Osteoblast (primary cell): Measurements from ENCODE around the gene RPL6. TPM values are rescaled to one million over a fixed set of nuclear protein-coding genes. Genes with fewer than 3 reads are reported as not detected.
"Not testable (repeated sequence)": the region's sequence is repeated elsewhere in the genome, so short reads cannot be mapped to it uniquely, and the experiment has no call there.

ENCODE experiments used
- DNase-seq: peaks from one replicate; pipeline ENCODE4 v3.0.0; 2011; ENCODE audit warnings: low spot score, mixed read lengths; ENCODE audit not compliant: insufficient read length; ENCODE audit errors: missing footprints
- H2AFZ ChIP-seq: 2 replicates; pipeline ENCODE4 v1.6.0; 2011; ENCODE audit warnings: mild to moderate bottlenecking, low read length
- H3K27ac ChIP-seq: 2 replicates; pipeline ENCODE4 v1.5.1; 2011; ENCODE audit warnings: mild to moderate bottlenecking, low read depth, low read length, moderate library complexity
- H3K27me3 ChIP-seq: 2 replicates; pipeline ENCODE4 v1.6.0; 2012; ENCODE audit warnings: mild to moderate bottlenecking, control low read depth, inconsistent platforms, low read length, moderate library complexity; ENCODE audit not compliant: insufficient read depth
- H3K36me3 ChIP-seq: 2 replicates; pipeline ENCODE4 v1.5.1; 2011; ENCODE audit warnings: mild to moderate bottlenecking, low read length, control low read depth, moderate library complexity; ENCODE audit not compliant: insufficient read depth
- H3K4me1 ChIP-seq: 2 replicates; pipeline ENCODE4 v1.5.1; 2011; ENCODE audit warnings: mild to moderate bottlenecking, low read length, control low read depth, moderate library complexity; ENCODE audit not compliant: insufficient read depth
- H3K4me2 ChIP-seq: 2 replicates; pipeline ENCODE4 v1.6.0; 2011; ENCODE audit warnings: mild to moderate bottlenecking, low read length; ENCODE audit not compliant: insufficient read depth
- H3K4me3 ChIP-seq: fragments of 200-600 bp; sonication (generic); 3 replicates; pipeline ENCODE4 v1.5.1; 2012; ENCODE audit warnings: mild to moderate bottlenecking, low read length, inconsistent platforms; ENCODE audit not compliant: insufficient read depth
- H3K79me2 ChIP-seq: 2 replicates; pipeline ENCODE4 v1.6.0; 2012; ENCODE audit warnings: mild to moderate bottlenecking, low read length, control low read depth, inconsistent platforms; ENCODE audit not compliant: insufficient read depth
- H3K9me3 ChIP-seq: 2 replicates; pipeline ENCODE4 v1.5.1; 2011; ENCODE audit warnings: low read depth, low read length, control low read depth
- H4K20me1 ChIP-seq: 2 replicates; pipeline ENCODE4 v1.6.0; 2012; ENCODE audit warnings: mild to moderate bottlenecking, low read length, control low read depth; ENCODE audit not compliant: insufficient read depth
- total RNA-seq: library from RNA; depleted of rRNA; stranded (reverse); fragments of >200 nt; gene quantifications from 2 replicates; pipeline ENCODE4 v1.2.3, GENCODE V29; 2012
- TF ChIP-seq, protein P1 (sequence below): IDR thresholded peaks from 2 replicates; pipeline ENCODE4 v1.5.1; 2011; ENCODE audit warnings: mild to moderate bottlenecking, low read depth, low read length, moderate library complexity; ENCODE audit errors: extremely low read depth

The RPL6 gene
- total RNA-seq, 1 donor = 918 TPM

DNA sequence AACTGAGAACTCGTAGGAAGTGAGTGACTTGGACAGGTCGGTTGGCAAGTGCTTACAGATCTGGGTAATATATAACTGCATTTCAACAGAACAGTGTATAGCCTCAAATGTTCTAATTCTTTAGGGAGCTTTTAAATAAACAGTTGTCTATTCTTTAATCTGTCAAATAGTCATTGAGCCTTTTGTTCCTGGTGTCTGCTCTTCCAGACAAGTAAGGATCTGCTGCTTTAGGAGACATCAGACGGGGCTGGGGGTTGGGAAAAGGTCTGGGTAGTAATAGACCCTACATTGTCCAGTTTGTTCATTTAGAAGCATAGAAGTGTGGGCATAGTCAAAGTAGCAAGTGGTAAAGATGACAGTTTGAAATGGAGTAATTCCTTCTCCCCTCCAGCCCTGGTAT is 11.3 kb upstream of the RPL6 start:
- H3K4me1 ChIP-seq = peaks cover 26% of the 10 kb centered on the region
- H4K20me1 ChIP-seq = peaks cover 48% of the 10 kb centered on the region
- H3K4me2 ChIP-seq = peak overlapping the region; percentile 26
- DNase-seq = peak; percentile 2
- H3K27me3 ChIP-seq = no peaks in the 10 kb centered on the region
- no peak overlapping the region for H2AFZ ChIP-seq
- H3K9me3 ChIP-seq = no peaks in the 10 kb centered on the region
- H3K27ac ChIP-seq = no peak overlapping the region
- H3K4me3 ChIP-seq = no peak overlapping the region
- peaks cover 70% of the 10 kb centered on the region for H3K79me2 ChIP-seq
- peaks cover 6% of the 10 kb centered on the region for H3K36me3 ChIP-seq
- TF ChIP-seq, protein P1, sequence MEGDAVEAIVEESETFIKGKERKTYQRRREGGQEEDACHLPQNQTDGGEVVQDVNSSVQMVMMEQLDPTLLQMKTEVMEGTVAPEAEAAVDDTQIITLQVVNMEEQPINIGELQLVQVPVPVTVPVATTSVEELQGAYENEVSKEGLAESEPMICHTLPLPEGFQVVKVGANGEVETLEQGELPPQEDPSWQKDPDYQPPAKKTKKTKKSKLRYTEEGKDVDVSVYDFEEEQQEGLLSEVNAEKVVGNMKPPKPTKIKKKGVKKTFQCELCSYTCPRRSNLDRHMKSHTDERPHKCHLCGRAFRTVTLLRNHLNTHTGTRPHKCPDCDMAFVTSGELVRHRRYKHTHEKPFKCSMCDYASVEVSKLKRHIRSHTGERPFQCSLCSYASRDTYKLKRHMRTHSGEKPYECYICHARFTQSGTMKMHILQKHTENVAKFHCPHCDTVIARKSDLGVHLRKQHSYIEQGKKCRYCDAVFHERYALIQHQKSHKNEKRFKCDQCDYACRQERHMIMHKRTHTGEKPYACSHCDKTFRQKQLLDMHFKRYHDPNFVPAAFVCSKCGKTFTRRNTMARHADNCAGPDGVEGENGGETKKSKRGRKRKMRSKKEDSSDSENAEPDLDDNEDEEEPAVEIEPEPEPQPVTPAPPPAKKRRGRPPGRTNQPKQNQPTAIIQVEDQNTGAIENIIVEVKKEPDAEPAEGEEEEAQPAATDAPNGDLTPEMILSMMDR = no peak

DNA sequence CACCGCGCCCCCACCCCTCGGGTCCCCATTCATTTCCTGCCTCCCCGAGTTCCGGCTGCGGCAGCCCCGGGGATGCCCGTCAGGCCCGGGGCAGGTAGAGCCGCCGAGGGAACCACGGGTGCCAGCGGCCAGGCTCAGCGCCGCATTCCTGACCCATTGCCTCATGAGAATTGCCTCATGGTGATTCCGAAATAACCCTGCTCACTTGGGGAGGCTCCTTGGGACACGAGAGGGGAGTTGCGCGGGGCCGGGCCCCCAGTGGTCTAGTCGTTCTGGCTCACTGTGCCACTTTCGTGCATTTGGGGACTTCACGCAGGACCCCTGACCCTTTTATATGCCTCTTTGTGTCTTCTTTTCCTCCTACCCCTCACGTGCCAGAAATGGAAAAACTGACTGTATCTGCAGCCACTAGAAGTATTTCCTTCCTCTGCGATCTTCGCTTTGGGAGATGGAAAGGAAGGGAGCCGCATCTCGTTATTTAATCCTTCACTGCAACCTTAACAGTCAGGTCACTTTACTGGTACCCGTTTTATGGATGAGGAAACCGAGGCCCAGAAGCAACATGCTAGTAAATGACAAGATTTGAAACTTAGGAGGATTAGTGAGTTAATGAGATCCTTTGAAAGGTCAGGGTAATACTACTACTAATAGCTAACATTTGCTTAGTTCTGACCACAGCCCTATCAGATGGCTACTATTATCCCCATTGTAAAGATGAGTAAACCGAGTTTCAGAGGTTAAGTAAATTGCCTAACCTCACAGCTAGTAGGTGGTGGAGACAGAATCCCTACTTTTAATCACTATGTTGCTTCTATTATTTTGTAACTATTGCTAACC is 10.1 kb upstream of the RPL6 start:
- Histone ChIP-seq H3K4me1 (peaks cover 26% of the 10 kb centered on the region), H2AFZ (peak overlapping the region; percentile 69), H3K27ac (peak overlapping the region; percentile 98), H3K4me2 (peak overlapping the region; percentile 88), H3K79me2 (peaks cover 57% of the 10 kb centered on the region), H3K9me3 (no peaks in the 10 kb centered on the region), H4K20me1 (peaks cover 42% of the 10 kb centered on the region), H3K27me3 (no peaks in the 10 kb centered on the region), H3K36me3 (peaks cover 6% of the 10 kb centered on the region), H3K4me3 (peak overlapping the region; percentile 95)
- TF ChIP-seq, protein P1 = no peak
- DNase-seq = peak; percentile 92

DNA sequence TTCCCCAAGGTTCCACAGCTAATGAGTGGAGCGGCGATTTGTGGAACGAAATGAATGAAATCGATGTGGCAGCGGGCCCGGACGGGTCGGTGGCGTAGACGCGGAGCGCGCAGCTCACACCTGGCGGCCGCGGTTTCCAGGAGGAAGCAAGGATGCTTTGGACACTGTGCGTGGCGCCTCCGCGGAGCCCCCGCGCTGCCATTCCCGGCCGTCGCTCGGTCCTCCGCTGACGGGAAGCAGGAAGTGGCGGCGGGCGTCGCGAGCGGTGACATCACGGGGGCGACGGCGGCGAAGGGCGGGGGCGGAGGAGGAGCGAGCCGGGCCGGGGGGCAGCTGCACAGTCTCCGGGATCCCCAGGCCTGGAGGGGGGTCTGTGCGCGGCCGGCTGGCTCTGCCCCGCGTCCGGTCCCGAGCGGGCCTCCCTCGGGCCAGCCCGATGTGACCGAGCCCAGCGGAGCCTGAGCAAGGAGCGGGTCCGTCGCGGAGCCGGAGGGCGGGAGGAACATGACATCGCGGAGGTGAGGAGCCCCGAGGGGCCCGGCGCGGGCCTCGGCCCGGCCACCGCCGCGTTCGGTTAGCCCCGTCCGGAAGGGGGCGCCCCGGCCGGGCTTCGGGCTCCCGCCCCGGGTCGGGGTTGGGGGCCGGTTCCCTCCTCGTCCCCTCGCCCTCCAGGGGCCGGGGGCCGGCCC is 9.3 kb upstream of the RPL6 start, which contains the start of gene PTPN11:
Gene PTPN11 (plus strand): TSS at position 340 of the 689 bp plus-strand sequence. CDS start 165 bp downstream, at position 505.
- DNase-seq = peak; percentile 97
- H3K27me3 ChIP-seq = no peaks in the 10 kb centered on the region
- peak within 1 kb of the TSS; percentile 98 for H3K27ac ChIP-seq
- H3K79me2 ChIP-seq = peaks cover 50% of the 10 kb centered on the region
- peak within 1 kb of the TSS; percentile 90 for H2AFZ ChIP-seq
- peaks cover 35% of the 10 kb centered on the region for H4K20me1 ChIP-seq
- TF ChIP-seq, protein P1 = peak; percentile 27
- peaks cover 6% of the 10 kb centered on the region for H3K36me3 ChIP-seq
- peaks cover 26% of the 10 kb centered on the region for H3K4me1 ChIP-seq
- H3K9me3 ChIP-seq = no peaks in the 10 kb centered on the region
- peak within 1 kb of the TSS; percentile 95 for H3K4me3 ChIP-seq
- H3K4me2 ChIP-seq = peak within 1 kb of the TSS; percentile 88

DNA sequence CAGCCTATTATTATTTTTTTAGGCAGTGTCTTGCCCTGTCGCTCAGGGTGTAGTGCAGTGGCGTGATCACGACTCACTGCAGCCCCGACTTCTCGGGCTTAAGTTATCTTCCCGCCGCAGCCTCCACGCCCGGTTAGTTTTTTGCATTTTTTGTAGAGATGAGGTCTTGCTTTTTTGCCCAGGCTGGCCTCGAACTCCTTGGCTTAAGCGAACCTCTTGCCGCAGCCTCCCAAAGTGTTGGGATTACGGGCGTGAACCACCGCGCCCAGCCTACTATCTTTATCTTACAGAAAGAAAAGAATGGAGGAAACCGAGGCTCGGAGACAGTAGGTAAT is 8.8 kb upstream of the RPL6 start:
- peak overlapping the region; percentile 98 for H3K27ac ChIP-seq
- H4K20me1 ChIP-seq = peaks cover 32% of the 10 kb centered on the region
- no peaks in the 10 kb centered on the region for H3K9me3 ChIP-seq
- no peaks in the 10 kb centered on the region for H3K27me3 ChIP-seq
- peaks cover 45% of the 10 kb centered on the region for H3K79me2 ChIP-seq
- peak overlapping the region; percentile 90 for H2AFZ ChIP-seq
- peak overlapping the region; percentile 88 for H3K4me2 ChIP-seq
- peaks cover 26% of the 10 kb centered on the region for H3K4me1 ChIP-seq
- DNase-seq = no peak
- TF ChIP-seq, protein P1 = no peak
- H3K4me3 ChIP-seq = peak overlapping the region; percentile 95
- H3K36me3 ChIP-seq = peaks cover 6% of the 10 kb centered on the region

DNA sequence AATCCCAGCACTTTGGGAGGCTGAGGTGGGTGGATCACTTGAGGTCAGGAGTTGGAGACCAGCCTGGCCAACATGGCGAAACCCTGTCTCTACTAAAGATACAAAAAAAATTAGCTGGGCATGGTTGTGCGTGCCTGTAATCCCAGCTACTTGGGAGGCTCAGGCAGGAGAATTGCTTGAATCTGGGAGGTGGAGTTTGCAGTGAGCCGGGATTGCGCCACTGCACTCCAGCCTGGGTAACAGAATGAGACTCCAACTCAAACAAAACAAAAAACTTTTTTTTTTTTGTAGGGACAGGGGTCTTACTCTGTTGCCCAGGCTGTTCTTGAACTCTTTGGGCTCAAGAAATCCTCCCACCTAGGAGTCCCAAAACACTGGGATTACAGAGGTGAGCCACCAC is 6.1 kb upstream of the RPL6 start:
- not testable (repeated sequence) for H3K4me3 ChIP-seq, H3K4me2 ChIP-seq, H3K27ac ChIP-seq, H2AFZ ChIP-seq, H3K27me3 ChIP-seq, DNase-seq, H3K36me3 ChIP-seq, H3K9me3 ChIP-seq, H4K20me1 ChIP-seq
- Histone ChIP-seq H3K4me1 (peaks cover 11% of the 10 kb centered on the region), H3K79me2 (peaks cover 17% of the 10 kb centered on the region)
